ENCODE data around the gene DOCK11.

- no peak for TF ChIP-seq GATA3 (IDR thresholded peaks at IDR 0.05; ENCODE audit: low read depth, low read length)
- no peak for TF ChIP-seq GATA2 (IDR thresholded peaks at IDR 0.05; ENCODE audit: low read depth, low read length)
Measured at GRCh38 chrX:118464501-118464900, 31.1 kb upstream of the DOCK11 start.
